Activated naive CD8-positive, alpha-beta T cell treated with anti-CD3 and anti-CD28 coated beads, Interleukin-2, amount 50 U/mL, for 16 hours (primary cell): ENCODE measurements around the gene SHLD1.
"Not testable (repeated sequence)": the region's sequence is repeated elsewhere in the genome, so short reads cannot be mapped to it uniquely, and the experiment has no call there.

Experiments used
- DNase-seq: peaks from one replicate; pipeline ENCODE4 v3.0.0-alpha.2; 2020; ENCODE audit warnings: low read depth, low spot score

Gene SHLD1

DNA sequence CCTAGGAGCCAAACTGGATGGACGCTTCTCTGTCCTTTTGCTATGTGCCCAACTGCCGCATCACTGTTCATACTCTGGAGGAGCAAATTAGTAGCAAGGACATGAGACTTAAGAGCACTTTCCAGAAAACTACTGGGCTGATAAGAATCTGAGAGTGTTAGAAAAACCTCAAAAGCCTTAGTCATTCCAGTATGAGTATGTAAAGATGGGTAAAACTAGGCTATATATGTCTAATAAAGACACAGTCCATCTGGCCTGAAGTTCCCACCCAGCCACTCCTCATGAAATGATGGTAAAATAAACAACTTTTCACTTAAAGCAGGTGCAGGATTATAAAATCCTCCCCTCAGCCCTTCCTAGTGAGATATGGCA is 30.6 kb downstream of the SHLD1 start:
- DNase-seq: no peak

DNA sequence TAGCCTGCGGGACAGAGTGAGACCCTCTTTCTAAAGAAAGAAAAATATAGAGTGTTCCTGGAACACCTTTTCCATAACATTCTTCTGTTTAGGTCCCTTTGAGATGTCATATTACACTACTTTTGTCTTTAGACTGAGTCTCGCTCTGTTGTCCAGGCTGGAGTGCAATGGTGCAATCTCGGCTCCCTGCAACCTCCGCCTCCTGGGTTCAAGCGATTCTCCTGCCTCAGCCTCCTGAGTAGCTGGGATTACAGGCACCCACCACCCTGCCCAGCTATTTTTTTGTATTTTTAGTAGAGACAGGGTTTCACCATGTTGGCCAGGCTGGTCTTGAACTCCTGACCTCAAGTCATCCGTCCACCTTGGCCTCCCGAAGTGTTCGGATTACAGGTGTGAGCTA is 31.2 kb downstream of the SHLD1 start:
- DNase-seq: not testable (repeated sequence)

DNA sequence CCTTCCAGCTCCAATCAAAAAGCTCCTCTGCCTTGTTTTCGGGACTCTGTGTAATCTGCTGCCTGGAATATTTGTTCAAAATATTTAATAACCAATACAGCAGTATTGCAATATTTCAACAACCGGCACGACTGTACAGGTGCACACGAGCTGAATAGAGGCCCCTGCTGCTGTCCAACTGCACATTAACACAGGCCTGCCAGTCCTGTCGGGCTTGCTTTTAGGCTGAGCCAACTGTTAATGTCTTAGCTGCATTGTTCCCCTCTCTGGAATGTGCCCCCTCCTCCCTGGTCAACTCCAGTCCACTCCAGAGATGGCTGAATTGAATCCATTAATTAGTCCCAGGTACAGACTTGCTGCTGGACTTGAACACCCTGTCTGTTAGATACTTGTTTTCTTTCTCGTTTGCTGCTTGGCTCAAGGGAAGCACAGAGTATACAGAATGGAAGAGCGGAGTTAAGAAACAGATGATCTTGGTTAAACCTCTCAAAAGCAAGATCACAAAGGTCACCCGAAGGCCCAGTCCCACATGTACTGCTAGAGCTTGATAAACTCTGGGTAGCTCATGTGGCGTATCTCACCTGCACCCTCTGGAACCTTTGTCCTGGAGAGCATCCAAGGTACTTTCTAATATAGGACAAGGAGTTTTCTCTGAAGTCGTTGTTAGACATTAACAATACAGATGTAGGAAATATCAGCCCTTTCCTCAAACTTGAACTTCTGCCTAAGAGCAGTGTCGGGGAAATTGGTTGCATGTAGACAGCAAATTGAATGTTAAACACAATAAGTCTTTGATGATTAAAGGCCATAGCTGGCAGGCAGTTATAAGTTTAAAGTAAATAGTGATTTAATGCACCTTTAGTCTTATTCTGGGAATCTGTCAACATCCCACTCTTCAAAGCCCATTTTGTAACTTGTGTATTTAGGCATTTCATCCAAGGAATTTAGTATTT is 31.9 kb downstream of the SHLD1 start:
- DNase-seq: no peak

DNA sequence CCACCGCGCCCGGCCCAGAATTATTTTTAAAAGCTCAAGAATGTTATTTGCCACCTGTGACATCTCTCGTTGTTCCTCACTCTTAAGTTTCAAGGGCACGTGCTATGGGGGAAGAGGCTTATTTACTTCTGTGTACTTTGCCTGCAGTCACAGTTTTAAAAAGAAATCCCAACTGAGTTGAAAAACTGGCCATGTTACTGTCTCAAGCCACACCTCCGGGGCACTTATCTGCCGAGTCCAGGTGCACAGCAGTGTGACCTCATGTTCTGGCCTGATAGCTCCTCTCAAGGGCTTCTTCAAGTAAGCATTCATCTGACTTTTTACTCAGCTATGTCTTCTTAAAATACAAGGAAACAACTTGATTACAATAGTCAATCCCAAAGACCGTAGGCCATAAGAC is 34.5 kb downstream of the SHLD1 start:
- no peak for DNase-seq

DNA sequence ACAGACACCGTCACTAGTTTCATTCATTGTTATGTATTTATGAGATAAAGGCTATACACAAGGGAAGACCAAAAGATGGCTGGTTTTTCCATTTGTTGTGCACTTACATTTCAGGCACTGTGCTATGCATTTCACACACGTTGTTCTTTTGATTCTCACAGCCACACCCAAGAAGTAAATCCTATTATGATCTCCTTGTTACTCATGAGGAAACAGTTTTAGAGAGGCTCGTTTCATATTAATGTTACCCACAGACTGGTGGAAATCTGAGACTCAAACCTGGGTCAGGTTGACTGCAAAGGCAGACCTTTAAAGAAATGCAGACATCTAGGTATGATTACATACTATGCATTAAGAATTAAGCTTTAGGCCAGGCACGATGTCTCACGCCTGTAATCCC is 34.9 kb downstream of the SHLD1 start:
- DNase-seq: no peak

DNA sequence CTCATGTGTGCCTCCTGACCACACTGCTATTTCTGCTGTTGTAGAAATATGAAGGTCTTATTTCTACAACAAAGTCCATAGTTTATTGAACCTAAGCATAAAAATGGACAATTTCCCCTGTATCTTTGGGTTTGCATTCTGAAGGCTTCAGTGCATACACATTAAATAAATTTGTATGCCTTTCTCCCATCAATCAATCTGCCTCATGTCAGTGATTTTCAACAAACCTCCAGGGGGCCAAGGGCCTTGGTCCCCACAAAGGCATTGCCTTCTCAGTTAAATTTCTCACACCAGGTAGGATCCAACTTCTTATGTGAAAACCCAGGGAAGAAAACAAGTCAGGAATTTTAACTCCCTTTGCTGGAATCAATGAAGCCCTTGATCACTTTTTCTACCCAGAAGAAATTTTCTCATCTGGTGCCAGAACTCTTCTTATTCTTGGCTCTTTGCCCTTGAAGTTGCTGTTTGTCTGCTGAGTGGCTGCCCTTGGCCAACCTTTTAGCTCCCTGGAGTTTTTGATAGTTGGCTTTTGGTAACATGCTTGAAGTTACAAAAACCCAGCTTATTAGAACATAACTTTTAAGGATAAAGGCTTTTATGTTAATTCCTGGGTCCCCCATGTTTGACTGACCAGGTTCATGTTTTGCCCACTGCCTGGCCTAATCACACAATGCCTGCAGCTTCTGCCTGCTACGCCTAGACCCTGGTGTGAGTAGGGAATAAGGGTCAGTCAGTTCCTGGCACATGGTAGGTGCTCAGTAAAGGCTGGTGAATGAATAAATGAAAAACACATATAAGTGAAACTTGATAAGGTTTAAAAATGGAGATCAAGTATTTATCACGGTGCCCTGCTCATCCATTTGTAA is 37.0 kb downstream of the SHLD1 start:
- no peak for DNase-seq

DNA sequence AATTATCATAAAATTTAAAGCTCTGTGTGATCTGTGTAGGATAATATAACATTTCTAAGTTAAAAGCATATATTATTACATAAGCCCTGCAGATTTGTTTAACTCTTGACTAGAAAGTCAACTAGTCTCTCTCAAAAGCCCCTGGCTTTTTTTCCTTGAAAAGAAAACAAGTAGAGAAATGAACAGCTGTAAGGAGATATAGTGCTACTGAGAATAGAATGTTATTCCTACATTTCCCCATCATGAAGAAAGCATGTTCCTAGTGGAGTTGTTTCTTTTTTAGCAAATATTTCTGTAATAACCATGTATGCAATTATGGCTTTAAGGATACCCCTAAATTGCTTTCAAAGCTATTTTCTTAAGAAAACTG is 37.6 kb downstream of the SHLD1 start:
- DNase-seq: no peak

DNA sequence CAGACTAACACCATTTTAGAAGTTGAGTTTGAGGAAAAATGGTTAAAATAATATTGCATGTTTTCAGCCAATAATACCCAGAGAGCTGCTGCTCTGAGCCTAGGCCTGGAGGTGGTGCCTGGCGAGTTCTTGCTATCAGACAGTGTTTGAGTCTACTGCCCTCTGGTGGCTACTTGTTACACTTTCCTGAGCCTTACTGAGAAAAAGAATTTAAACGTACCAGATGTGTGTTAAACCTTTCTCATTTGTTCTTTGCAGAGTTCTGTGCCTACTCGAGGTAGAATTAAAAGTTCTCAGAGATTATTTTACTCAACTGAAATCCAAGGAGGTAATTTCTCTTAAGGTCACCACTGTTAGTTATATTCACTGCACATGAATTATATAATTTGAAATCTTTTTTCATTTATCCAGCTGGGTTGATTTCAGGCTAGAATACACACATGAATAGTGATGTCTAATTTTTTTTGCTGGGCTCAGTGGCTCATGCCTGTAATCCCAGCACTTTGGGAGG is 38.2 kb downstream of the SHLD1 start:
- DNase-seq: peak; percentile 57

DNA sequence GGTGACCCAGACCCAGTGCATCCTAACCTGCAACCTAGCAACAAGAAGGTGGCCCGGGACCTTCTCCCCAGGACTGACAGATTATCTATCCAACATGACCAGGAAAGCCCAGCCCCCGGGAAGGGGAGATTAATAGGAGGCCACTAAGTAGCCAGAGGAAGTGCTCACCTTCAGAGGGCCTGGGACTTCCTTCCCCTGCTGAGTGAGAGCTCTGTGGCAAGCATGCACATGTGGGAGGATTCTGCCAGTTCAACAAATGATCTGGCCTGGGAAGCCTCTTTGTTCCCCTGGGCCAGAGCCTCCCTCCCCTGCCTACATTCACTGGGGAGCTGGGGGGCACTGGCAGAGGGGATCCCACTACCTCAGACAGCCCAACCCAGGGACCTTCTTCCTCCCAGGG is 39.6 kb downstream of the SHLD1 start:
- no peak for DNase-seq

DNA sequence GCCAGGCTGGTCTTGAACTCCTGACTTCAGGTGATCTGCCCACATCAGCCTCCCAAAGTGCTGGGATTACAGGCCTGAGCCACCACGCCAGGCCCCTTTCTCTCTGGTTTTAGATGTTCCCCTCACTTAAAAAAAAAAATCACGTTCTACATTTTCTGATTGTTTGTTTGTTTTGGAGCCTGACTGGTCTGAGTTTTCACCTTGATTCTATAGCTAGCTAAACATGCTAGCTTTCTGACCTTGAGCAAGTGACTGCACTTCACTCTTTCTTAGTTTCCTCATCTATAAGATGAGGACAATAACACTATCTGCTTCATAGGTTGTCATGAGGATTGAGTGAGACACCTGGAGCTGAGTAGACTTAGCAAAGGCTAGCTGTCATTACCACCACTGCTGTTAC is 43.7 kb downstream of the SHLD1 start:
- no peak for DNase-seq

DNA sequence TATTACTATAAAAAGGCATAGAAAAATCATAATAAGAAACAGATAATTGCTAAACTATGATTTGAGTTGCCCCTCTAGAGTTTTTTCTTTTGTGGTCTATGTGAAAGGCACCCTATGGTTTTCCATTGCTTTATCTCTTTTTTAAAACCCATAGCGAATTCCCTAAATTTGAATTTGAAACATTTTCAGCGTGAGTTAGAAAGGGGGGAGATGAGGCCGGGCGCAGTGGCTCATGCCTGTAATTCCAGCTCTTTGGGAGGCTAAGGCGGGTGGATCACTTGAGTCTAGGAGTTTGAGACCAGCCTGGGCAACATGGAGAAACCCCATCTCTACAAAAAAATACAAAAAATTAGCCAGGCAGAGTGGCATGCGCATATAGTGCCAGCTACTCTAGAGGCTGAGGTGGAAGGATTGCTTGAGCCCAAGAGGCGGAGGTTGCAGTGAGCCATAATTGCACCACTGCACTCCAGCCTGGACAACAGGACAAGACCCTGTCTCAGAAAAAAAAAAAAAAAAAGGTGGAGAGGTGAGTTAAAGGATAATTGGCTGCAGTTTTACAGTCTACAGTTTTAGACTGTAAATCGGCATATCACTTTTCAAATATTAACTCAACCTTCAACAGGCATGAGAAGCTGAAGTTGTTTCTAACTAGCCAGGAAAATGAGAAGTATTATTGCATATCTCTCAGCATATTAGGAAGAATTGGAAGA is 46.3 kb downstream of the SHLD1 start:
- DNase-seq: no peak

DNA sequence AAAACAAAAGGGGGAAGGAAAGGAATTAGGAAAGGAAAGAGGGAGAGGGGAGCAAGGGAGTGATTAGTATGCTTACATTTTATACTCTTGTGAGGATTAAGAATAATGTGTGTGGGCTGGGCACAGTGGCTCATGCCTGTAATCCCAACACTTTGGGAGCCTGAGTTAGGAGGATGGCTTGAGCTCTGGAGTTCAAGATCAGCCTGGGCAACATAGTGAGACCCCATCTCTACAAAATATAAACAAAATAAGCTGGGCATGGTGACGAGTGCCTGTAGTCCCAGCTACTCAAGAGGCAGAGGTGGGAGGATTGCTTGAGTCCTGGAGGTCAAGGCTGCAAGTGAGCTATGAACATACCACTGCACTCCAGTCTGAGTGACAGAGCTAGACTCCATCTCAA is 47.0 kb downstream of the SHLD1 start:
- DNase-seq: no peak

DNA sequence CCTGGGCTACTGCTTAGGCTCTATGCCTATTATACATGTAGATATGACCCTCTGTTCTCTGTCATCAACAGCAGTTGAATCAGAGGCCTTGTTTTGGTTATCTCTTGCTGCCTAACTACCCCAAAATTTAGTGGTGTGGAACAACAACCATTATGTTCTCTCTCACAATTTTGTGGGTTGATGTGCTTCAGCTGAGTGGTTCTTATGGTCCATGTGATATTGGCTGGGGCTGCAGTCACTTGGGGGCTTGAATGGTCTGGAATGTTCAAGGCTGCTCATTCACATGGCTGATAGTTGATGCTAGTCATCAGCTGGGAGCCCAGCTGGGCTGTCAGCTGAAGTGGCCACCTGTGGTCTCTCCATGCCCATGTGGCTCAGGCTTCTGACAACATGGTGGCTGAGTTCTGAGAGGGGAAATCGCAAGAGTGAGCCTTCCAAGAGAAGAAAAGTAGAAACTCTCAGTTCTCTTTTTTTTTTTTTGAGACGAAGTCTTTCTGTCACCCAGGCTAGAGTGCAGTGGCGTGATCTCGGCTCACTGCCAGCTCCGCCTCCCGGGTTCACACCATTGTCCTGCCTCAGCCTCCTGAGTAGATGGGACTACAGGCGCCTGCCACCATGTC is 47.8 kb downstream of the SHLD1 start:
- DNase-seq: no peak

DNA sequence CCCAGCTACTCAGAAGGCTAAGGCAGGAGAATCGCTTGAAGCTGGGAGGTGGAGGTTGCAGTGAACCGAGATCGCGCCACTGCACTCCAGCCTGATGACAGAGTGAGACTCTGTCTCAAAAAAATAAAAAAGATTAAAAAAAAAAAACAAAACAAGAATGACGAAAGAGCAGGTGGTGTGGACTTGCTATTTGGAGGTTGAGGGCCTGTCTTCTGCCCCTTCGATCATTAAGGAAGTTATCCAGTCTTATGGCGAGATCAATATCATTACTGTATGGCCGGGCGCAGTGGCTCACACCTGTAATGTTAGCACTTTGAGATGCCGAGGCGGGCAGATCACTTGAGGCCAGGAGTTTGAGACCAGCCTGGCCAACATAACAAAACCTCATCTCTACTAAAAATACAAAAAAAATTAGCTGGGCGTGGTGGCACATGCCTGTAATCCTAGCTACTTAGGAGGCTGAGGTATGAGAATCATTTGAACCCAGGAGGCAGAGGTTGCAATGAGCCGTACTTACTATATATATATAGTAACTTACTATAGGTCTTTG is 53.6 kb downstream of the SHLD1 start:
- DNase-seq: not testable (repeated sequence)

DNA sequence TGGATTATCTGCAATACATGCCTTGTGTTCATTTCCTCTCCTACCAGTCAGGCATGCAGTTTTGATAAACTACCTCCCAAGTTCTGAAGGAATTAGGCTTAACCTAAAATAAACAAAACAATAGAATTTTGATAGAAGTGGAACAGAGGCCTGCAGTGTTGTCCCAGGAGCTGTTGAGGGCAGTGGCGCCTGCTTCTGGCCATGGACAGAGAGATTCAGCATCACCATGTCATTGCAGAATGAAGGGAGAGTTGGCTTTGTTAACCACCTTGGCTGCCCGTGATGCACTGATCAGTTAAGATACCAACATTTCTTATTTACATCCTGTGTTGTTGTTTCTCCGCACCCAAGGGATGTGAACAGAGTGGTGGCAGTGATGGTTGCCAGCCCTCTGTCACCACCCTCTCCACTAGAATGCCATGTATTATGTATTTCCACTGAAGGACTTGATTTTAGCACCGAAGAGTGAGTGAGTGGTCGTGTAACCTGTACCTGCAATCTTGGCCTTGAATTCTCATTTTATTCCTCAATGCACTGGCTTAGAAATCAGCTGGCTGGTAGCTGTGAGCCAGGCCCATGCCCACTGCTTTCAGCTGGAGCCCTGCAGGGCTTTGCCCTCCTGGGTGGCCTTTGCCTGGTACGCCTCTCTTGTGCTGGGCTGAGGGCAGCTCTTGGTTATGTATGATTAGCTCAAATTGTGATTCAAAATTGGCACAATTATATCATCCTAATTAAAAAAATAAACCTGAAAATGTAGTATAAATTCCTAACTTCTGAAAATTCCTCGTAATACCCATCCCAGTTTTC is 56.5 kb downstream of the SHLD1 start:
- DNase-seq: no peak

DNA sequence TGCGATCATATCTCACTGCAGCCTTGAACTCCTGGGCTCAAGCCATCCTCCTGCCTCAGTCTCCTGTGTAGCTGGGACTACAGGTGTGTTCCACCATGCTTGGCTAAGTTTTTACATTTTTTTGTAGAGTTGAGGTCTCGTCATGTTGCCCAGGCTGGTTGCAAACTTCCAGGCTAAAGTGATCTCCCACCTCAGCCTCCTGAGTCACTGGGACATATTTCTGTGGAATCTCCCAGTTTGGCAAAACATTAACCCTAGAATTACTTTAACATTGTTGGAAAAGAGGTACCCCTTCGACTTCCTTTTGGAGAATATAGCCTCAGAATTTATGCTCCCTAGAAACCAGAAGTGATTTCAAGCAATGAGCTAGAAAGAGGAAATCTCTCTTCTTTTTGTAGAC is 57.2 kb downstream of the SHLD1 start:
- no peak for DNase-seq

DNA sequence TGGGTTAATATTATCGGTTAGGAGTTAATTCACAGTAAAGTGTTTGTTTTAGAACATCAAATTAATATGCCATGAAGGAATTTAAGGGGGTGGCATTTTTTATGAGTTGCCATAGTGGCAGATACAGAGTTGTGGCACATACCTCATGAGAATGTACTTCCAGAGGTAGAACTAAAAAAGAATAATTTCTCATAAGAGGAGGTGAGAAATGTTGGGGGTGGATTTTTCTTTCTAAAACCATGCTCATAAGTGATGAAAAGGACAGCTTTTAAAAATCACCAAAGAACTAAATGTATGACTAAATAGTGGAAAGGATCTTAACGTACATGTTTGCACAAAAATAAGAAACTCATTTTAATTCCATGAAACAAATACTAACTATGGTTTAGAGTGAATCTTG is 58.7 kb downstream of the SHLD1 start:
- no peak for DNase-seq

DNA sequence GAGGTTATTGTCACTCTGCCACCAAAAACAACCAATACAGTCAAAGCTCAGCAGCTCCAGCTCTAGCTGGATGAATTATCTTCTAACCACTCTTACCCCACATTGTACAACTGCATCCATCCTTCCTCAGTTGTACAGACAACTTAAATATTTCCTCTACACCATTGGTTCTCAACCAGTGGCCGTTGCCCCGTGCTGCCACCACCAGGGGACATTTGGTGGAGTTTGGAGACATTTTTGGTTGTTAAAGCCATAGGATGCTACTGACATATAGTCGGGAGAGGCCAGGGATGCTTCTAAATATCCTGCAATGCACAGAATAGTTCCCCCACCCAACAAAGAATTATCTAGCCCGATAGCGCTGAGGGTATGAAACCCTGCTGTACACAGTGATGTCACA is 59.3 kb downstream of the SHLD1 start:
- no peak for DNase-seq

DNA sequence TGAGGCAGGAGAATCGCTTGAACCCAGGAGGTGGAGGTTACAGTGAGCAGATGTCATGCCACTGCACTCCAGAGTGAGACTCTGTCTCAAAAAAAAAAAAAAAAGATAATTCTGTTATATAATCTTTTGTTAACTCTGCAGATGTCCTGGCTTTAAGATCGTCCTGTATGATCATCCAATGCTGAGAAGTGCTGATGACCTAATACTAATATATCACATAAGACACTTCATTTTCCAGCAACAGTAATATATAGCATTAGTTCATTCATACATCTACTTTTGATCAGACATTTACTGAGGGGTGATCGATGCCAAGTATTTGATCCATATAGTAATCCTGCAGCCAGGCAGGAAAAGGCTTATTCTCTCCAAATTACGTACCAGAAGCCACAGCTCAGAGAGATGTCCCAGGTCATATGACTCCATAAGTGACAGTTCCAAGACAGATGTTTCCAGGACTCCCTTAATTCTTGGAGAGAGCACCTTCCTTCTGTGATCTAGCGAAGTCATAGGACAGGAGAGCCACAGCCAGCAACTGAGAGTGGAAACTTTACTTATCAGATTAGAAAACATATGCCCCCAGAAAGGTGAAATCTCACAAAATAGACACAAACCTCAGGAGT is 60.7 kb downstream of the SHLD1 start:
- DNase-seq: no peak

DNA sequence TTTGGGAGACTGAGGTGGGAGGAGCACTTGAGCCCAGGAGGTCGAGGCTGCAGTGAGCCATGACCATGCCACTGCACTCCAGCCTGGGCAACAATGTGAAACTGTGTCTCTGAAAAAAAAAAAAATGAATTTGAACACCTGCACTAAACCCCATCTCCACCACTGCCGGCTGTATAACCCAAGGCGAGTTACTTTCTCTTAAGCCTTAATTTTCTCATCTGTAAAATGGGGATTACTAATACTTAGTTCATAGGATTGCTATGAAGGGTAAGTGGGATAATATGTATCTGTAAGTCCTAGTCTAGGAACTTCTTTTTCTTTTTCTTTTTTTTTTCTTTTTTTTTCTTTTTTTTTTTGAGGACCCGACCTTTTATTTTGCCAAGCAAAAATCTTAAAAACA is 61.5 kb downstream of the SHLD1 start:
- DNase-seq: no peak
